Mesodermal cell (in vitro differentiated cells): ENCODE measurements around the gene BCL2L11.

Experiments used
- H3K27ac ChIP-seq: 2 replicates; pipeline ENCODE4 v1.7.0; 2013; ENCODE audit warnings: mild to moderate bottlenecking, low read depth, low read length, moderate library complexity; ENCODE audit not compliant: severe bottlenecking
- H3K36me3 ChIP-seq: 2 replicates; pipeline ENCODE4 v1.7.1; 2013; ENCODE audit warnings: mild to moderate bottlenecking, low read length, moderate library complexity; ENCODE audit not compliant: control insufficient read depth, insufficient read depth
- H3K4me1 ChIP-seq: one replicate; pipeline ENCODE4 v1.7.1; 2013; ENCODE audit warnings: mild to moderate bottlenecking, low read length; ENCODE audit not compliant: insufficient read depth, control insufficient read depth, poor library complexity, severe bottlenecking
- H3K4me3 ChIP-seq: 2 replicates; pipeline ENCODE4 v1.7.0; 2013; ENCODE audit warnings: low read length, control low read depth, mild to moderate bottlenecking; ENCODE audit not compliant: insufficient read depth, poor library complexity, severe bottlenecking; ENCODE audit errors: extremely low read depth
- H3K9me3 ChIP-seq: 2 replicates; pipeline ENCODE4 v1.7.1; 2013; ENCODE audit warnings: mild to moderate bottlenecking, low read length, moderate library complexity; ENCODE audit not compliant: control insufficient read depth
- WGBS, 2 experiments: methylation state at CpG; one replicate each; pipeline ENCODE4 v1.1.5; 2013; ENCODE audit warnings: missing lambda C conversion rate in 2 of 2; ENCODE audit not compliant: insufficient coverage in 2 of 2; 5-methylcytosine and 5-hydroxymethylcytosine counted together

BCL2L11 gene

DNA sequence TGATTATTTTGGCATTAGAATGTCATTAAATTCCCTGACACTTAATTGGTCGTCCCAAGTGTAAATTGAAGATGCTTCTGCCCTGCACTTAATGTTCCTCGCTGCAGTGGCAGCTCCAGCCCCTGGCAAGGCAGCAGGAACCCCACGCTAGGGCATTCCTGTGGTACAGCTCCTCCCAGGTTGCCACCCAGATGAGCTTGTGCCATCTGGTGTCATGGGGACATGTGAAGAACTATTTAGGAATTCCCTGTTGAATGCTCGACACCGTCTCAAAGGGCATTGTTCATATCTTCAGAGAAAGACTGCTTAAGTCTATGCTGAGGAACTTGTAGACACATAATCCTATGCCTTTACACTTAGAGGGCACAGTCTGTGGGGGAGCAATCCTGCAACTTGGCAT is 38.9 kb downstream of the BCL2L11 start:
- H3K36me3 ChIP-seq, result peaks cover 16% of the 10 kb centered on the region
- no peaks in the 10 kb centered on the region for H3K9me3 ChIP-seq

DNA sequence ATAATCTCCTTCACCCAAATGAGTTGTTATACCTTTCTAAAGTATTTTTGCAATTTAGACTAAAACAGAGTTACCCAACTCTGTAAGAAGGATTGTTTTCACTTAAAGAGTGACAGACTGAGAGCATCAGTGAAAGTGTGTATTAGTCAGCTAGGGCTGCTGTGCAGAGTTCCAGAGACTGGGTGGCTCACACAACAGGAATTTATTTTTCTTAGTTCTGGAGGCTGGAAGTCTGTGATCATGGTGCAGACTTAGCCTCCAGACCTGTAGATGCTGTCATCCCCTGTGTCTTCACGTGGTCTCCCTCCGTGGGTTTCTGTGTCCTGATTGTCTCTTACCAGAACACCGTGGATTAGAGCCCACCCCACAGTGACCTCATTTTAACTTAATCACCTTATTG is 40.0 kb downstream of the BCL2L11 start:
- no peak overlapping the region for H3K4me3 ChIP-seq
- 94% methylated on average over 2 to 3 of the region's 3 CpGs for WGBS, 2 experiments
- H3K9me3 ChIP-seq, result no peaks in the 10 kb centered on the region
- peak overlapping the region; percentile 65 for H3K27ac ChIP-seq
- peaks cover 20% of the 10 kb centered on the region for H3K36me3 ChIP-seq
- H3K4me1 ChIP-seq, result peaks cover 20% of the 10 kb centered on the region

More for the DNA sequence above, 38.9 kb downstream of the BCL2L11 start:
- Histone ChIP-seq H3K27ac (no peak overlapping the region), H3K4me3 (no peak overlapping the region), H3K4me1 (peaks cover 30% of the 10 kb centered on the region)
- WGBS, 2 experiments, result 79 to 95% methylated on average over 4 to 5 of the region's 5 CpGs

DNA sequence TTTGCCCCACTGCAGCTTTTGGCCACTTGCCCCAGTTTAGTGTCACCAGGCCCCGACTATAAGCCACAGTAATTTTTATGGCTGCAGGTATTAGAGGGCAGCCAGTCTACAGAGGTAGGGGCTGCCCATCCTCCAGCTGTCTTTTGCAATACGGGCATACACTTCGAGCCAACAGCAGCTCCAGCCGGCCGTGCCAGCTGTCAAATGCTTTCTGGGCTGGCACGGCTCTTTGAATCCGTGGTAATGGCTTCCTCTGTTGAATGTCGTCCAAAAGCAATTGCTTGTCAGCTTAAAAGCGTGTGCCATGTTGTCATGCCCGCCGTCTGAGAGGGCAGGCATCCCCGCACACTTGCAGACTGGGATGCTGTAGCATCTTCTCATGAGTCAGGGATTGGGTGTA is 41.3 kb downstream of the BCL2L11 start:
- H3K4me3 ChIP-seq, result no peak overlapping the region
- no peaks in the 10 kb centered on the region for H3K9me3 ChIP-seq
- H3K36me3 ChIP-seq, result peaks cover 27% of the 10 kb centered on the region
- WGBS, 2 experiments, result 89 to 90% methylated on average over 7 to 10 of the region's 12 CpGs
- no peak overlapping the region for H3K27ac ChIP-seq
- H3K4me1 ChIP-seq, result peaks cover 14% of the 10 kb centered on the region

DNA sequence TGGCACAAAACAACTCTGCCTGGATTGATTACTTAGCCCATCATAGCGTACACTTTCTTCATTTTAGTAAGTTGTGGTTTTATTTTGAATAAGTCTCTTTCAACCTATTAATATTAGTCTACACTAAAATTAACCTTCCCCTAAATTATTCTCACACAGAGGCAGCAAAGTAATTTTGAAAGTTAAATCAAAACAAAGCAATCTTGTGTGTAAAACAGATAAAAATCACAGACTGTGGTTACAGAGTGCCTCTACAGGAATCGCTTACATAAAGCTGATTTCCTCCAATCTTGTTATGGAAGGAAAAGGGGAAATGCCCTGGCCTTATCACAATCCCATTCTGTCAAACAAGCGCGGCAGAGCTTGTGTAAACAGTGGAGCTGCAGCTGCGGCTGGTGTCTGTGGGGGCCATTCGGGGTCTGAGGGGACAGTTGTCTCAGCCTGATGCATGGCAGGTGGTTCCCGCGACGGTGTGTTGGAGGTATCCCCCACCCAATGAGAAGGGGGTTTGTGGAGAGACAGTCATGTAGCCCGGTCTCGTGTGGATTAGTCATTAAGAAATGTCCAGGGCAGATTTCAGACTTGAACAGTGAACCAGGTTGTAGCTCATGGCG is 42.1 kb downstream of the BCL2L11 start:
- Histone ChIP-seq H3K9me3 (no peaks in the 10 kb centered on the region), H3K36me3 (peaks cover 25% of the 10 kb centered on the region), H3K4me1 (peaks cover 14% of the 10 kb centered on the region), H3K27ac (no peak overlapping the region), H3K4me3 (no peak overlapping the region)
- 93 to 94% methylated on average over 4 to 6 of the region's 12 CpGs for WGBS, 2 experiments

DNA sequence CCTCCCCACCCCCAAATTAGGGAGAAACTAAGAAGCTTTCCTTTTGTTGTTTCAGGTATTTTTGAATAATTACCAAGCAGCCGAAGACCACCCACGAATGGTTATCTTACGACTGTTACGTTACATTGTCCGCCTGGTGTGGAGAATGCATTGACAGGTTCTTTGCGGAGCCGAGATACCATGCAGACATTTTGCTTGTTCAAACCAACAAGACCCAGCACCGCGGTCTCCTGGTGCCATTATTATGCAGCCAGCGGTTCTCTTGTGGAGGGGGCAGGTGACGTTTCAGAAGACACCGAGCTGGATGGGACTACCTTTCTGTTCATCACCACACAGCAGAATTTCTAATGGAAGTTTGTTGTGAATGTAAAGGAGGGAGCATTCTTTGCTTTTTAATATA is 43.4 kb downstream of the BCL2L11 start:
- peaks cover 25% of the 10 kb centered on the region for H3K36me3 ChIP-seq
- H3K4me1 ChIP-seq, result peaks cover 26% of the 10 kb centered on the region
- H3K9me3 ChIP-seq, result no peaks in the 10 kb centered on the region
- no peak overlapping the region for H3K27ac ChIP-seq
- 85% methylated on average over 5 to 7 of the region's 12 CpGs for WGBS, 2 experiments
- no peak overlapping the region for H3K4me3 ChIP-seq

DNA sequence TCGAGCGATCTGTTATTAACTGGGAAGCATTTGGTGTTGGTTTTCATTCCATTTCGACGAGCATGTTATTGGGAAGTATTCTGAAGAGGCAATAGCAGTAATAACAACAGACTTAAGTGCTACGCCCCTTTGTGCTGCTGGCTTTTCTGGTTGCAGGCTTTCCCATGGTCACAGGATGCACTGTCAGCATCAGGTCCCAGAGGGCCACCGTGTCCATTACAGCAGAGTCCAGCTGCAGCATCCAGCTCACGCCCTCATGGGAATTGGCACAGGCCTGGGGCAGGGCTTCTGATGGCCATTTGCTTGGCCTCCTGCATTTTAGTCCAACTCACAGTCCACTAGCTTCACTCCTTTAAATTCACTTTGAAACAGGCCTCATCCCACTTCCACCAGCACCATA is 44.4 kb downstream of the BCL2L11 start:
- H3K9me3 ChIP-seq, result no peaks in the 10 kb centered on the region
- H3K4me3 ChIP-seq, result no peak overlapping the region
- H3K27ac ChIP-seq, result no peak overlapping the region
- WGBS, 2 experiments, result 97 to 100% methylated on average over 6 to 7 of the region's 7 CpGs
- H3K4me1 ChIP-seq, result peaks cover 24% of the 10 kb centered on the region
- H3K36me3 ChIP-seq, result peaks cover 25% of the 10 kb centered on the region

DNA sequence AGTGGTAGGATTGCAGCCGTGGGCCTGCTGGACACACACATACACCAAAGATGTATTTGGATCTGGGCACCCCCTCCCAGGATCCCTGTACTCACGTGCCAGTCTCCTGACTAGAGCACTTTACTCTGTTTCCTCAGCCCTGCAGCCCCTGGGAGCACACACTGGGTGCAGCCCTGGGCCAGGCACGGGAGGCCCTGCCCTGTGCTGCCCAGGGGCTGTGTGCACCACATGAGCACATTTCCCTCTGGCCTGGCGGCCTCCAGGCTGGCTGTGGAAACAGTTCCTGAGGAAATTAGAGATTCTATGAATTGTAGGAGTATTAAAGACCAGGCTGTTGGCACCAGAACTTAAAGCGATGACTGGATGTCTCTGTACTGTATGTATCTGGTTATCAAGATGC is 45.4 kb downstream of the BCL2L11 start:
- H3K4me3 ChIP-seq, result no peak overlapping the region
- 94 to 96% methylated on average over 2 to 4 of the region's 5 CpGs for WGBS, 2 experiments
- peaks cover 25% of the 10 kb centered on the region for H3K36me3 ChIP-seq

DNA sequence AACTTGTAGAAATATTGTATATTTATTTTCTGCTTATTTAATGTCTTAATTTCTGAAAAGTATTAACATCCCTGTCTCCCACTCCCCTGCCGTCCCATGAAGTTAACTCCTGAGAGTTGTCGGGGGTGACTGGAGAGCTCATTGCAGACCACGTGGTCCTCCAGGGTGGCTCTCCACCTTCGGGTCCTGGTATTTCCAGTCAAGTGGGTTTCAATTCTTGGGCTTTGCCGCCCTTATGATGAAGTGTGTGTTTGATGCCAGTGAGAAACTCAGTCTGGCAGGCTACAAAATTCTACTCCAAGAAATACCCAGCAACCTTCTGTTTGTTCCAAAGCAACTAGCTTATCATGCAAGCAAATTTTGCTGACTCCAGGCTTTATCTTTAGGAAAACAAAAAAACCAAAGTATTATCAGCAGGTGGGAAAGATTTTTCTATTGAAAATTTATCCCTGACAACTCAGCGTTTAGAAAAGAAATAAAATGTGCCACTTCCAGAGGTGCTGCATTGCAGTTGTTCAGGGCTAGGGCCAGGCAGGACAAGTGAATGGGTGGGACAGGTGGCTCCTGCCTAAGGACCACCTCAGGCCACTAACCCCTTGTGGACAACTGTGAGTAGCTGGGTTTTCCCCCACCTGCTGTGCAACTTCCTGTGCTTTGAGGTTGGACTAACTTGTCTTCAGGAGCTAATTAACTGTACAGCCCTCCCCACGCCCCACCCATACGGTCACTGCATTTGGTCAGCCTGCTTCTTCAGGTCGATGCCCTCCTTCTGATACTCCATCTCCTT is 46.6 kb downstream of the BCL2L11 start:
- Histone ChIP-seq H3K9me3 (no peaks in the 10 kb centered on the region), H3K4me1 (peaks cover 24% of the 10 kb centered on the region), H3K27ac (no peak overlapping the region), H3K36me3 (peaks cover 25% of the 10 kb centered on the region), H3K4me3 (no peak overlapping the region)
- WGBS, 2 experiments, result 90 to 93% methylated on average over 5 of the region's 9 CpGs

More for the DNA sequence above, 45.4 kb downstream of the BCL2L11 start:
- H3K27ac ChIP-seq, result no peak overlapping the region
- peaks cover 19% of the 10 kb centered on the region for H3K4me1 ChIP-seq
- H3K9me3 ChIP-seq, result no peaks in the 10 kb centered on the region

DNA sequence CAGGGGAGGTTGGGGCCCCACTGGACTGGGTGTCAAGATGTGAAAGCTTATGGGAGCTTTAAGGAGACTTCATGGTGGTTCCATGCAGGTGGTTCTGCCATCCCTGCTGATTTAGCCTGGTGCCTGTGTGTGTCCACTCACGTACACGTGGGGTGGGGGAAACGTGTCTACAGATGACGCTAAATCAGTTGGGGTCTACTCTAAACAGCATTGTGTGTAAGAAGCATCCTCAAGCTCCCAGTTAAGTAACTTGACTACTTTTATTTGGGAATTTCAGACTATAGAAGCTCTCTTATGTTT is 47.1 kb downstream of the BCL2L11 start:
- Histone ChIP-seq H3K9me3 (no peaks in the 10 kb centered on the region), H3K4me1 (peaks cover 20% of the 10 kb centered on the region), H3K36me3 (peaks cover 25% of the 10 kb centered on the region), H3K27ac (no peak overlapping the region), H3K4me3 (no peak overlapping the region)
- WGBS, 2 experiments, result 87% methylated on average over 3 of the region's 4 CpGs

DNA sequence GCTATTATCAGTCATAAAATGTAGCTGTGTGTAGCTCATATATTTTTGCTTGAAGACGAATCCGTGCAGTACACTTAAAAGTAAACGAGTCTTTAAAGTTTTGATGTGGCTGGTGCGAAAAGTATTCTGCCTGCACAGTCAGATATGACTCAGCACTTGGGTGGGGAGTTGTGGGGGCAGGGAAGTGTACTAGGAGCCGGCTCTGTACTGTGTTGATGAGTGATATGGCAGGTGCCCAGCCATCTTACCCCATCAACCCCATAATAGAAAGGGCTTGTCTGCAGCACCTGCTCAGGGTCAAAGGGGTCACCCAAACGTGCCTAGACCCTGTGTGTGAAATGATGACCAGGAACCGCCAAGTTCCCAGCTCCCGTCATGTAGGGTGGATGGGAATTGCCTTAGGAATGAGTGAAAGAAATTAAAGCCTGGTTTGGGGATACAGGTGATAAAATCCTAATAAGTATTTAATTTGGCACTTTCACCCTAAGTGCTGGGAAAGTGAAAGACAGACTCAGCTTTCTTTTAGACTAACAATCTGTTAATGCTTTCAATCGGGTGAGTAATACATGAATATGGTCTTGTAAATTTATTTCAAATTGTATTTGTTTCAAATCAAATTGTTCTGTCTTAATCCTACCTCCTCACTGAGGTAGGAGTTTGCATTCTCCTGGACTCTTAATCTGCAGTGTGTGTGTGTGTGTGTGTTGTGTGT is 48.0 kb downstream of the BCL2L11 start:
- 88 to 91% methylated on average over 5 to 7 of the region's 9 CpGs for WGBS, 2 experiments
- no peaks in the 10 kb centered on the region for H3K9me3 ChIP-seq
- H3K36me3 ChIP-seq, result peaks cover 25% of the 10 kb centered on the region

More for the DNA sequence above, 48.0 kb downstream of the BCL2L11 start:
- H3K4me3 ChIP-seq, result no peak overlapping the region
- H3K27ac ChIP-seq, result no peak overlapping the region
- H3K4me1 ChIP-seq, result peaks cover 17% of the 10 kb centered on the region
